GM18873 (cell line): ENCODE measurements around the gene SH3BP2.

Source experiments
- ATAC-seq: cut with Tn5 transposase; IDR thresholded peaks from one replicate; pipeline ENCODE4 v1.9.1; 2021; ENCODE audit warnings: mild to moderate bottlenecking, moderate library complexity, moderate number of reproducible peaks; ENCODE audit not compliant: unreplicated experiment, low FRiP score

Gene SH3BP2

GRCh38 chr4:2847302-2847871 lies 54.5 kb downstream of the SH3BP2 start:
- no peak for ATAC-seq

- ATAC-seq = no peak
These were observed 55.6 kb downstream of the SH3BP2 start for GRCh38 chr4:2848449-2848848.

GRCh38 chr4:2849267-2850152 lies 56.6 kb downstream of the SH3BP2 start:
- no peak for ATAC-seq

GRCh38 chr4:2850966-2851798 lies 58.3 kb downstream of the SH3BP2 start:
- no peak for ATAC-seq

GRCh38 chr4:2852481-2852921 lies 59.6 kb downstream of the SH3BP2 start:
- ATAC-seq = no peak

- ATAC-seq = no peak
These were observed 62.7 kb downstream of the SH3BP2 start for GRCh38 chr4:2855584-2855983.

- ATAC-seq = no peak
These were observed 63.4 kb downstream of the SH3BP2 start for GRCh38 chr4:2856266-2856665.

- no peak for ATAC-seq
These were observed 64.6 kb downstream of the SH3BP2 start for GRCh38 chr4:2857349-2857927.

- no peak for ATAC-seq
These were observed 65.7 kb downstream of the SH3BP2 start for GRCh38 chr4:2858451-2859217.

- no peak for ATAC-seq
These were observed 66.6 kb downstream of the SH3BP2 start for GRCh38 chr4:2859514-2859913.

- no peak for ATAC-seq
These were observed 67.8 kb downstream of the SH3BP2 start for GRCh38 chr4:2860391-2861348.

GRCh38 chr4:2861631-2862436 lies 68.9 kb downstream of the SH3BP2 start:
- ATAC-seq = no peak

- no peak for ATAC-seq
These were observed 69.6 kb downstream of the SH3BP2 start for GRCh38 chr4:2862528-2862927.

- ATAC-seq = no peak
These were observed 70.8 kb downstream of the SH3BP2 start for GRCh38 chr4:2863649-2864048.

- ATAC-seq = no peak
These were observed 72.4 kb downstream of the SH3BP2 start for GRCh38 chr4:2865196-2865780.

GRCh38 chr4:2866160-2866861 lies 73.4 kb downstream of the SH3BP2 start:
- no peak for ATAC-seq

- ATAC-seq = no peak
These were observed 74.0 kb downstream of the SH3BP2 start for GRCh38 chr4:2866891-2867290.
